ENCODE results near the gene BBS7. TPM values are rescaled to one million over a fixed set of nuclear protein-coding genes. Genes with fewer than 3 reads are reported as not detected.

Gene BBS7
- total and polyA plus RNA-seq, 7 donors = 8.4 to 14.6 (median 12.7) TPM

DNA sequence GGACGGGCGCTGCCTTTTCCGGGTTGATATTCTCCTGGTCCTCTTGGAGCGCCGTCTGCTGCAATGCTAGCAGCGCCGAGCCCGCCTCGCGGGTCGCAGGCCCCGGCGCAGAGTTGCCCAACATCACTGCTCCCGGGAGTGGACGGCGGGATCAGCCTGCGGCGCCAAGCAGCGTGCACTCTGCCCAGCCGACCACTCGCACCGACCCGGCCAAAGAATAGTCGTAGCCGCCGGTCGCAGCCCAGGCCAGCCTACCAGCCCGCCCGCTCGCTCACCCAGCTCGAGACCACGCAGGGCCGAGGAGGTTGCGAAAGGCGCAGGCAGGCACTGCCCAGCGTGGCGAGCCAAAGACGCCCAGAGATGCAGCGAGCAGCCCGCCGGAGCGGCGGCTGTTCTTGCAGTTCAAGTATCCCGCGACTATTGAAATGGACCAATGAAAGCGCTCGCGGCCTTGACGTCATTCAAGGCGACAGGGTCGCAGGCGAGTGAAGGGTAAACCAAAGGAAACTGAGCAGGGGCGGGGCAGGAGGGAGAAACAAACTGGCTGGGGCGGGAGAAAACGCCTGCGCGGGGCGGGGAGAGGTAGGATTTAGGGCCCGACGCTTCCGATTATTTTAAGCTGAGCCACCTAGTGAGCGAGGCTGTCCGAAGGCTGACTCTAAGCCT lies 46.6 kb downstream of the BBS7 start, which contains the start of gene CCNA2:
Gene CCNA2, minus strand, starts transcription at position 379 of the 666 bp plus-strand sequence. Its CDS starts 255 bp downstream, at position 124.
- peak; percentile 98 for DNase-seq
- H3K27ac ChIP-seq = peak within 1 kb of the TSS; percentile 77 to 85 (median 80)
- peaks cover 0 to 20% (median 9%) of the 10 kb centered on the region in 4 donors for H3K4me1 ChIP-seq
- WGBS, 2 donors = 0% methylated on average over 63 of the region's 63 CpGs
- no peaks in the 10 kb centered on the region for H3K27me3 ChIP-seq
- H3K36me3 ChIP-seq = peaks cover 0 to 31% (median 0%) of the 10 kb centered on the region in 4 donors
- H3K9me3 ChIP-seq = no peaks in the 10 kb centered on the region
- intact Hi-C loops (cut with DNase I) = loop anchor here (5.0 kb wide), 2 partner anchors 44 to 126 kb away; partner anchors contain the start of gene ANXA5
- TF ChIP-seq EP300 (IDR thresholded peaks at IDR 0.05) (no peak), POLR2AphosphoS5 (IDR thresholded peaks at IDR 0.05) (peak; percentile 32 to 79 (median 74)), POLR2A (IDR thresholded peaks at IDR 0.05) (peak in 1 of 2 donors; percentile 47)
- TF ChIP-seq, protein P1, sequence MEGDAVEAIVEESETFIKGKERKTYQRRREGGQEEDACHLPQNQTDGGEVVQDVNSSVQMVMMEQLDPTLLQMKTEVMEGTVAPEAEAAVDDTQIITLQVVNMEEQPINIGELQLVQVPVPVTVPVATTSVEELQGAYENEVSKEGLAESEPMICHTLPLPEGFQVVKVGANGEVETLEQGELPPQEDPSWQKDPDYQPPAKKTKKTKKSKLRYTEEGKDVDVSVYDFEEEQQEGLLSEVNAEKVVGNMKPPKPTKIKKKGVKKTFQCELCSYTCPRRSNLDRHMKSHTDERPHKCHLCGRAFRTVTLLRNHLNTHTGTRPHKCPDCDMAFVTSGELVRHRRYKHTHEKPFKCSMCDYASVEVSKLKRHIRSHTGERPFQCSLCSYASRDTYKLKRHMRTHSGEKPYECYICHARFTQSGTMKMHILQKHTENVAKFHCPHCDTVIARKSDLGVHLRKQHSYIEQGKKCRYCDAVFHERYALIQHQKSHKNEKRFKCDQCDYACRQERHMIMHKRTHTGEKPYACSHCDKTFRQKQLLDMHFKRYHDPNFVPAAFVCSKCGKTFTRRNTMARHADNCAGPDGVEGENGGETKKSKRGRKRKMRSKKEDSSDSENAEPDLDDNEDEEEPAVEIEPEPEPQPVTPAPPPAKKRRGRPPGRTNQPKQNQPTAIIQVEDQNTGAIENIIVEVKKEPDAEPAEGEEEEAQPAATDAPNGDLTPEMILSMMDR (IDR thresholded peaks at IDR 0.05) = no peak
- H3K4me3 ChIP-seq = peak within 1 kb of the TSS; percentile 44 to 62 (median 54)

DNA sequence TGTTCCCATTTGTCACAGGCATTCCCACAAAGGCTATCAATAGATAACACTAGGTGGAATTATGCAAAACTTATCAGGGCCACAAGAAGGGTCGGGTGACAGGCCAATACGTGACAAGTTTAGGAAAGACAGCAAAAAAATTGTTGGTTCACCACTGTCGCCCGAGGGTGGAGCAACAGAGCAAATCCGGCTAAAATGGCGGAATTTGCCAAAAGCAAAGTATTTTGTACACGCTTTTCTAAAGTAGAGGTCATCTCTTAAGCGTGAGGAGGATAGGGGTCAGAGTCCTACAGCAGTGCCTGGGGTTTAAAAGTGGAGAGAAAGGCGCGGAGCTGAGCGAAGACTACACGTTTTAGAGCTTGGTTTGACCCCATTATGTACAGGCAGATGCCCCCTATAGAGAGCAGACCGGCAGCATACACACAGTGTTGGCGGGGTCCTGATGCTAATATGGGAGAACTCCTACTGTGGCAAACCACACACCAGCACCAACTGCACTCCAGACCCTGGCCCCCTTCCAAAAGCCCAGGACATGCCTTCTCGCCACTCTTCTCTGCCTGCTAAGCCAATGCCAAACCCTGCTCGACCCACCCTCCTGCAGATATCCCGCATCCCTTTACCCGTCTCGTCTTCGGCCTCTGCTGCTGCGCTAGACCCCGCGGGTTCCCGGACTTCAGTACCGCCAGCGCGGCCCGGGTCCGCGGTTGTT lies 47.3 kb downstream of the BBS7 start:
- no peaks in the 10 kb centered on the region for H3K27me3 ChIP-seq
- WGBS, 2 donors = 1% methylated on average over 30 of the region's 30 CpGs
- H3K4me1 ChIP-seq = peaks cover 0 to 20% (median 9%) of the 10 kb centered on the region in 4 donors
- H3K36me3 ChIP-seq = peaks cover 0 to 34% (median 3%) of the 10 kb centered on the region in 4 donors
- H3K9me3 ChIP-seq = no peaks in the 10 kb centered on the region
- peak overlapping the region in 2 of 4 donors; percentile 77 to 82 for H3K27ac ChIP-seq
- intact Hi-C loops (cut with DNase I) = loop anchor here (5.0 kb wide), 2 partner anchors 44 to 126 kb away; partner anchors contain the start of gene ANXA5
- peak overlapping the region; percentile 44 to 62 (median 54) for H3K4me3 ChIP-seq
- no peak for TF ChIP-seq EP300 (IDR thresholded peaks at IDR 0.05)
- TF ChIP-seq POLR2A (IDR thresholded peaks at IDR 0.05) = no peak
- TF ChIP-seq, protein P1 (IDR thresholded peaks at IDR 0.05) = no peak
- no peak for TF ChIP-seq POLR2AphosphoS5 (IDR thresholded peaks at IDR 0.05)
- peak; percentile 67 for DNase-seq

DNA sequence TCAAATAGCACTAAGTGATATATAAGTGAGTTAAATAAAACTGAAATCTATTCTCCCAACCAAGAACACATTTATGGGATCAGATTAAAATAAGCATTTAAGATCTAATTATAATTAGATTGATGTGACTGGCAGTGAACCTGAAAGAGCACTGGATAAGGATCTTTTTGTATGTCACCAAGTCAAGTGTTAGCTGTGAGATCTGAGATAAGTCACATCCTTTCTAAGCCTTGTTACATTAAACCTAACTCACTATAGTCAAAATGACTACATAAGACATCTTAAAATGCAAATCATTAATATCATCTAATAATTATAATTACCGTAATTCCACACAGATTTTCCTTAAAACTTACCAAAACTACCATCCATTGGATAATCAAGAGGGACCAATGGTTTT lies 48.2 kb downstream of the BBS7 start:
- Histone ChIP-seq H3K27ac (no peak overlapping the region), H3K27me3 (no peaks in the 10 kb centered on the region), H3K36me3 (peaks cover 0 to 34% (median 6%) of the 10 kb centered on the region in 4 donors), H3K9me3 (no peaks in the 10 kb centered on the region), H3K4me1 (peaks cover 0 to 20% (median 9%) of the 10 kb centered on the region in 4 donors), H3K4me3 (no peak overlapping the region)
- DNase-seq = no peak
- WGBS, 2 donors = 85 to 93% methylated on average over 1 of the region's 1 CpG
- intact Hi-C loops (cut with DNase I) = loop anchor here (5.0 kb wide), 2 partner anchors 45 to 125 kb away; partner anchors contain the start of gene ANXA5
- TF ChIP-seq POLR2A (IDR thresholded peaks at IDR 0.05) = no peak

DNA sequence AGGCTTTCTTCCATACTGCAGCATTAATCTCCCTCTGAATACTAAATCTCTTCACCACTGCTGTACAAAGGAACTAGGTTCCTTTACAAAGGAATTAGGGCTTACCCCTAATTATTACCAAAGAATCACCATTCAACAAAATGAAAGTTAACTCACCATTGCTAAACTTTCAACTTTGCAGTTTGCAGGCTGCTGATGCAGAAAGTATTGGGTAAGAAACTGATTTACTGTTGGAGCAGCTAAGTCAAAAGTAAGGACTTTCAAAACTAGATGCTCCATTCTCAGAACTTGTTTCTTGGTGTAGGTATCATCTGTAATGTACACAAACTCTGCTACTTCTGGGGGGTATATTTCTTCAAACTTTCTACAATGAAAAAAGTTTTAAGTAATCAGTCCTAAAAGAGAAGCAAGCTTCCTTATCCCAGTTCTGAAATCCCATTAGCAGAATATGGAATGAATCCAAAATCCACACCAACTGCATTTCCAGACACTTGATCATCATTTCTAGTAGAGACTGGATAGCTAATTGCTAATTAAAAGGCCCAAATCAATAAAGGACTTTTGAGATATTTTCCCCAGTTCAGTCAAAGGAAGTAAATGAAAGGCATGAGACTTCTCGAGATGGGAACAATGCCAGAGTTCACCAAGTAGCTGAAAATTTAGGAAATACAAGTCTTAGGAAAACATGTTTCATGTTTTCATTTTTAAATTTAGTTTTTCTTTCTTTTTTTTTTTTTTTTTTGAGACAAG lies 50.9 kb downstream of the BBS7 start:
- WGBS, 2 donors = 39 to 94% methylated on average over 1 of the region's 1 CpG
- H3K4me3 ChIP-seq = no peak overlapping the region
- TF ChIP-seq EP300 (IDR thresholded peaks at IDR 0.05) (no peak), POLR2AphosphoS5 (IDR thresholded peaks at IDR 0.05) (no peak), POLR2A (IDR thresholded peaks at IDR 0.05) (no peak)
- TF ChIP-seq, protein P1 (IDR thresholded peaks at IDR 0.05) = no peak
- no peak overlapping the region for H3K27ac ChIP-seq
- peaks cover 4 to 55% (median 15%) of the 10 kb centered on the region in 4 donors for H3K36me3 ChIP-seq
- peaks cover 0 to 12% (median 9%) of the 10 kb centered on the region in 4 donors for H3K4me1 ChIP-seq
- no peaks in the 10 kb centered on the region for H3K27me3 ChIP-seq
- intact Hi-C loops (cut with DNase I) = no loop called here
- DNase-seq = no peak
- no peaks in the 10 kb centered on the region for H3K9me3 ChIP-seq

Measured in sigmoid colon (tissue), 7 donors.